Erythroblast (primary cell): ENCODE measurements around the gene NUDT22.

ENCODE experiments used
- GATA1 ChIP-seq: IDR thresholded peaks from 2 replicates; pipeline ENCODE4 v1.6.1; 2011; ENCODE audit warnings: low read depth, mild to moderate bottlenecking, control low read depth, low read length, moderate library complexity
- POLR2A ChIP-seq: IDR thresholded peaks from 2 replicates; pipeline ENCODE4 v1.6.1; 2011; ENCODE audit warnings: mild to moderate bottlenecking, low read length

DNA sequence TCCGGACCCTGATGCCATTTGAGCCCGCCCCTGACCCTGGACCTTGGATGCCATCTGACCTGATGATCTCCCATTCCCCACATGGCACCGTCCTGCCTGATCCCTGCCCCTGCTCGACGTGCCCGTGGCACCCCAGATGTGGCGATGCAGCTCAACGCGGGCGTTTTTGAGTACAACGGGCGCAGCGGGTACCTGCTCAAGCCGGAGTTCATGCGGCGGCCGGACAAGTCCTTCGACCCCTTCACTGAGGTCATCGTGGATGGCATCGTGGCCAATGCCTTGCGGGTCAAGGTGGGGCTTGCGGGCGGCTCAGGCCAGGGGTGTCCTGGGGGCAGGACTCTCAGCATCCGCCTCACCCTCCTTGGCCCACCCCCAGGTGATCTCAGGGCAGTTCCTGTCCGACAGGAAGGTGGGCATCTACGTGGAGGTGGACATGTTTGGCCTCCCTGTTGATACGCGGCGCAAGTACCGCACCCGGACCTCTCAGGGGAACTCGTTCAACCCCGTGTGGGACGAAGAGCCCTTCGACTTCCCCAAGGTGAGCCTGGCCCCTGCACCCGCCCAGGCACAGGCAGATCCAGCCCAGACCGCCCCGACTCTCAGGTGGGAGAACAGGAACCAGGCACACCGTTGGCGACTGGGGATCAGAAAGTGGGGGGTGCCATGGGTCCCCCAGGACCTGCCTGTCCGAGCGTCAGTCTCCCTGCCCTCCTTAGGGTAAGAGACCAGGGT, 36.4 kb downstream of the NUDT22 start:
- TF ChIP-seq POLR2A (no peak), GATA1 (no peak)
